ENCODE results near the gene PTTG2.

- TF ChIP-seq RAD21 (conservative IDR thresholded peaks at IDR 0.05), result no peak
- no peak for TF ChIP-seq SMC3 (conservative IDR thresholded peaks at IDR 0.05; ENCODE audit: poor library complexity)
- TF ChIP-seq POLR2AphosphoS5 (IDR thresholded peaks at IDR 0.05), result no peak
Observed at GRCh38 chr4:37918653-37919052, 41.5 kb upstream of the PTTG2 start.

Data from neural cell (in vitro differentiated cells).